Effector memory CD4-positive, alpha-beta T cell (primary cell): ENCODE data around the gene STARD4.

Experiments used
- DNase-seq, 3 donors: peaks; one replicate each; pipeline ENCODE4 v3.0.0-alpha.2; 2020
- H3K27ac ChIP-seq: 2 replicates; pipeline ENCODE4 v1.7.0; 2013; ENCODE audit warnings: mild to moderate bottlenecking, low read length, moderate library complexity; ENCODE audit not compliant: insufficient read depth, poor library complexity, severe bottlenecking
- H3K27me3 ChIP-seq: replicated peaks from 2 replicates; pipeline ENCODE4 v1.7.0; 2013; ENCODE audit warnings: mild to moderate bottlenecking, low read length; ENCODE audit not compliant: insufficient read depth, control insufficient read depth, poor library complexity, severe bottlenecking
- H3K36me3 ChIP-seq: 2 replicates; pipeline ENCODE4 v1.7.0; 2013; ENCODE audit warnings: mild to moderate bottlenecking, low read length, moderate library complexity; ENCODE audit not compliant: control insufficient read depth, insufficient read depth
- H3K4me1 ChIP-seq: 2 replicates; pipeline ENCODE4 v1.7.0; 2013; ENCODE audit warnings: low read length, mild to moderate bottlenecking; ENCODE audit not compliant: control insufficient read depth, insufficient read depth, poor library complexity, severe bottlenecking
- H3K4me3 ChIP-seq: 2 replicates; pipeline ENCODE4 v1.7.0; 2013; ENCODE audit warnings: low read length, low read depth, mild to moderate bottlenecking; ENCODE audit not compliant: insufficient read depth, poor library complexity, severe bottlenecking
- H3K9me3 ChIP-seq: 2 replicates; pipeline ENCODE4 v1.7.0; 2013; ENCODE audit warnings: mild to moderate bottlenecking, low read length, moderate library complexity; ENCODE audit not compliant: control insufficient read depth
- total RNA-seq, 3 donors: gene quantifications; one replicate each; lab custom pipeline; 2026; lab: John Stamatoyannopoulos, UW

Gene STARD4, protein sequence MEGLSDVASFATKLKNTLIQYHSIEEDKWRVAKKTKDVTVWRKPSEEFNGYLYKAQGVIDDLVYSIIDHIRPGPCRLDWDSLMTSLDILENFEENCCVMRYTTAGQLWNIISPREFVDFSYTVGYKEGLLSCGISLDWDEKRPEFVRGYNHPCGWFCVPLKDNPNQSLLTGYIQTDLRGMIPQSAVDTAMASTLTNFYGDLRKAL
- 31.9 to 47.8 (median 45.3) reads per million in 3 donors for total RNA-seq

GRCh38 chr5:111512375-111513130, at the start of gene STARD4:
Gene STARD4 (minus strand): TSS chr5:111512535. CDS start chr5:111507433, 5,102 bp downstream.
- no peaks in the 10 kb centered on the region for H3K36me3 ChIP-seq
- H3K27me3 ChIP-seq, result no peaks in the 10 kb centered on the region
- peaks cover 6% of the 10 kb centered on the region for H3K4me1 ChIP-seq
- no peaks in the 10 kb centered on the region for H3K9me3 ChIP-seq
- peak within 1 kb of the TSS; percentile 96 for H3K4me3 ChIP-seq
- DNase-seq, result peak; percentile 85 to 91 (median 90)
- H3K27ac ChIP-seq, result peak within 1 kb of the TSS; percentile 76

- H3K4me3 ChIP-seq, result no peak overlapping the region
- H3K4me1 ChIP-seq, result no peaks in the 10 kb centered on the region
- DNase-seq, result no peak
- H3K27me3 ChIP-seq, result no peaks in the 10 kb centered on the region
- peaks cover 6% of the 10 kb centered on the region for H3K9me3 ChIP-seq
- no peaks in the 10 kb centered on the region for H3K36me3 ChIP-seq
- H3K27ac ChIP-seq, result no peak overlapping the region
Observed at GRCh38 chr5:111559680-111560079, 47.3 kb upstream of the STARD4 start.

DNA sequence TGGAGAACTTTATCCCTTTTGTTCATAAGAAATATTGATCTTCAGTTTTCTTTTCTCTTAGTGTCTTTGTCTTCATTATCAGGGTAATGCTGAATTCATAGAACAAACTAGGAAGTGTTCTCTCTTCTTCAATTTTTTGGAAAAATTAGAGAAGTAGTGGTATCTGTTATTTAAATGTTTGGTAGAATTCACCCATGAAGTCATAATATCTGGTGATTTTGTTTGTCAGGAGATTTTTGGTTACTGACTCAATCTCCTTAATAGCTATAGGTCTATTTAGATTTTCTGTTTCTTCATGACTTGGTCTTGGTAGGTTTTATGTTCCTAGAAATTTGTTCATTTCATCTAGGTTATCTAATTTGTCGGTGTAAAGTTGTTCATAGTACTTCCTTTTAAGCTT, 45.4 kb upstream of the STARD4 start:
- no peak for DNase-seq

GRCh38 chr5:111557111-111557510, 44.8 kb upstream of the STARD4 start:
- Histone ChIP-seq H3K4me3 (no peak overlapping the region), H3K27me3 (no peaks in the 10 kb centered on the region), H3K4me1 (no peaks in the 10 kb centered on the region), H3K36me3 (no peaks in the 10 kb centered on the region), H3K27ac (no peak overlapping the region), H3K9me3 (peaks cover 6% of the 10 kb centered on the region)
- DNase-seq, result no peak

More for the DNA sequence above, 45.4 kb upstream of the STARD4 start:
- Histone ChIP-seq H3K27ac (no peak overlapping the region), H3K4me1 (no peaks in the 10 kb centered on the region), H3K4me3 (no peak overlapping the region), H3K9me3 (peaks cover 6% of the 10 kb centered on the region), H3K27me3 (no peaks in the 10 kb centered on the region), H3K36me3 (no peaks in the 10 kb centered on the region)

- no peaks in the 10 kb centered on the region for H3K36me3 ChIP-seq
- no peaks in the 10 kb centered on the region for H3K27me3 ChIP-seq
- DNase-seq, result no peak
- peaks cover under 1% of the 10 kb centered on the region for H3K4me1 ChIP-seq
- peaks cover 6% of the 10 kb centered on the region for H3K9me3 ChIP-seq
- no peak overlapping the region for H3K27ac ChIP-seq
- H3K4me3 ChIP-seq, result no peak overlapping the region
Observed at GRCh38 chr5:111556501-111556900, 44.2 kb upstream of the STARD4 start.

DNA sequence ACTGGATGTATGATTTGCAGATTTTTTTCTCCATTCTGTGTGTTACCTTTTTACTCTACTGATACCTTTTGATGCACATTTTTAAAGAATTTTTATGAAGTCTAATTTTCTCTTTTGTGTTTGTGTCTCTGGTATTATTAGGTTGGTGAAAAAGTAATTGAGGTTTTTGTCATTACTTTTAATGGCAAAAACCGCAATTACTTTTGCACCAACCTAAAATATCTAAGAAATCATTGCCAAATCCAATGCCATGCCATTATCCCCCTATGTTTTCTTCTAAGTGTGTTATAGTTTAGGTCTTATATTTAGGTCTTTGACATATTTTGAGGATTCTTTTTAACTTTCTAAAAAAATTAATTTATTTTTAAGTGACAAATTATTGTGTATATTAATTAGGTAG, 43.4 kb upstream of the STARD4 start:
- Histone ChIP-seq H3K27me3 (no peaks in the 10 kb centered on the region), H3K36me3 (no peaks in the 10 kb centered on the region), H3K4me1 (peaks cover 7% of the 10 kb centered on the region), H3K27ac (no peak overlapping the region), H3K4me3 (no peak overlapping the region), H3K9me3 (peaks cover 6% of the 10 kb centered on the region)
- DNase-seq, result no peak

GRCh38 chr5:111553868-111554267, 41.5 kb upstream of the STARD4 start:
- H3K27ac ChIP-seq, result no peak overlapping the region
- H3K4me3 ChIP-seq, result no peak overlapping the region
- DNase-seq, result no peak
- H3K36me3 ChIP-seq, result no peaks in the 10 kb centered on the region
- no peaks in the 10 kb centered on the region for H3K9me3 ChIP-seq
- H3K4me1 ChIP-seq, result peaks cover 10% of the 10 kb centered on the region
- H3K27me3 ChIP-seq, result no peaks in the 10 kb centered on the region

GRCh38 chr5:111552896-111553295, 40.6 kb upstream of the STARD4 start:
- Histone ChIP-seq H3K27me3 (no peaks in the 10 kb centered on the region), H3K4me3 (no peak overlapping the region), H3K36me3 (no peaks in the 10 kb centered on the region), H3K9me3 (no peaks in the 10 kb centered on the region), H3K27ac (no peak overlapping the region), H3K4me1 (peaks cover 10% of the 10 kb centered on the region)
- DNase-seq, result no peak

DNA sequence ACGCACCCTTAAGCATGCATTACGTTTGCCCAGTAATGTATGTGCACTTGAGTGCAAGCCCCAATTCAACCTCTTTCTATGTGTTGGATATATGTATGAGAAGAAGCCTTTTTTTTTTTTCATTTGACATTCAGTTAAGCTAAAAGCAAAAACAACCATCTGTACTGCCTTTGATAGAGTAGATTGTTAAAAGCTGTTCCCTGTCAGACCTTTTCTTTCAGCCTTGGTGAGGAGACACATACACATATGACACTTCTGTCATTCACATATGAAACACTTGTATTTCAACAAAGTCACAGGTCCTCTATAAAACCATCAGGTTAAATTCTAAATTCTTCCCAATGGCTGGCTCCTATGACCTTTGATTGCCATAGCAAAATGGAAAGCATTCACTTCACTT, 40.2 kb upstream of the STARD4 start:
- Histone ChIP-seq H3K36me3 (no peaks in the 10 kb centered on the region), H3K27me3 (no peaks in the 10 kb centered on the region), H3K4me3 (no peak overlapping the region), H3K9me3 (no peaks in the 10 kb centered on the region), H3K27ac (no peak overlapping the region), H3K4me1 (peaks cover 10% of the 10 kb centered on the region)
- DNase-seq, result no peak

- DNase-seq, result no peak
- no peak overlapping the region for H3K27ac ChIP-seq
Observed at GRCh38 chr5:111551569-111552275, 39.4 kb upstream of the STARD4 start.

More at GRCh38 chr5:111551569-111552275, 39.4 kb upstream of the STARD4 start:
- H3K4me3 ChIP-seq, result no peak overlapping the region
- H3K27me3 ChIP-seq, result no peaks in the 10 kb centered on the region
- H3K36me3 ChIP-seq, result no peaks in the 10 kb centered on the region
- H3K9me3 ChIP-seq, result no peaks in the 10 kb centered on the region
- peaks cover 10% of the 10 kb centered on the region for H3K4me1 ChIP-seq
